Frontal cortex (tissue), 4 donors: ENCODE measurements around the gene SSTR3. TPM values are rescaled to one million over a fixed set of nuclear protein-coding genes. Genes with fewer than 3 reads are reported as not detected.

Source experiments
- DNase-seq, 2 donors: peaks; one replicate each; pipeline ENCODE4 v3.0.0; 2012; ENCODE audit warnings: low spot score in 2 of 2
- FAIRE-seq: peaks from 2 replicates; lab custom pipeline; 2012; peaks lifted over from hg19 to GRCh38; lab: Jason Lieb, UNC
- small RNA-seq: library from RNA; depleted of rRNA; stranded (forward); fragments of <200 nt; gene quantifications from one replicate; pipeline ENCODE3, GENCODE V24; 2014
- total RNA-seq: library from RNA; depleted of rRNA; stranded (reverse); fragments of >200 nt; gene quantifications from one replicate; pipeline ENCODE4 v1.2.3, GENCODE V29; 2014
- donor health status: control.
- donor health status: control.
- donor health status: control.

SSTR3 gene
- total RNA-seq, 1 donor from 2014 or later, result 0.41 TPM

DNA sequence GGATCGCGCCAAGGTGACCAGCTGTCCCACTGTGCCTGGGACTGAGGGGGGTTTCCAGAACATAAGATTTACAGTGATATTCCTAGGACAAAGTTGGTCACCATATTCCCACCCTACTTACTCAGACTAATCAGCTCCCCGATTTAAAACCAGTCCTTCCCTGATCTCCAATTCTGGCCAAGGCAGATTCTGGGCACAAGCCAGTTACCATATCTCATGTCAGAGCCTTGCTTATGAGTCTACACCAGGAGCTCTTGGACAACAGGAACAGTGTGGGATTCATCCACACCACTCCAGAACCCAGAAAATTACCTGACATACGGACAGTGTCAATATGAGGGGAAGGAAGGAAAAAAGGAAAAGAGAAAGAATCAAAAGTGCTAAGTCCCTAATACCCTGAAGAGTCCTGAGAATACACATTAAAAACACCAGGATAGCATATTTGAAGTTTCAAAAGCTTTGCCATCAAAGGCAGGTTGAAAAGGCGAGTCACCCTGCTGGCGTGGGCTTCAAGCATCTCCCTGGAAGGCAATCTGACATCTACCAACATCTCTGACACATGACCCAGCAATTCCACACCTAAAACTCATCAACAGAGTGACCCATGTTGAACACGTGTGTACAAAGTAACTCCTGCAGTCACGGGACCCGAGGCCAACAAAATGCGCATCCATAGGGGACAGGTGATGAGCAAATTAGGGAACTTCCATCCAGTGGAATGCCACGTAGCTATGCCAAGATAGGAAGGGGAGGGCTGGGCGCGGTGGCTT, 54.6 kb downstream of the SSTR3 start:
- no peak for DNase-seq

DNA sequence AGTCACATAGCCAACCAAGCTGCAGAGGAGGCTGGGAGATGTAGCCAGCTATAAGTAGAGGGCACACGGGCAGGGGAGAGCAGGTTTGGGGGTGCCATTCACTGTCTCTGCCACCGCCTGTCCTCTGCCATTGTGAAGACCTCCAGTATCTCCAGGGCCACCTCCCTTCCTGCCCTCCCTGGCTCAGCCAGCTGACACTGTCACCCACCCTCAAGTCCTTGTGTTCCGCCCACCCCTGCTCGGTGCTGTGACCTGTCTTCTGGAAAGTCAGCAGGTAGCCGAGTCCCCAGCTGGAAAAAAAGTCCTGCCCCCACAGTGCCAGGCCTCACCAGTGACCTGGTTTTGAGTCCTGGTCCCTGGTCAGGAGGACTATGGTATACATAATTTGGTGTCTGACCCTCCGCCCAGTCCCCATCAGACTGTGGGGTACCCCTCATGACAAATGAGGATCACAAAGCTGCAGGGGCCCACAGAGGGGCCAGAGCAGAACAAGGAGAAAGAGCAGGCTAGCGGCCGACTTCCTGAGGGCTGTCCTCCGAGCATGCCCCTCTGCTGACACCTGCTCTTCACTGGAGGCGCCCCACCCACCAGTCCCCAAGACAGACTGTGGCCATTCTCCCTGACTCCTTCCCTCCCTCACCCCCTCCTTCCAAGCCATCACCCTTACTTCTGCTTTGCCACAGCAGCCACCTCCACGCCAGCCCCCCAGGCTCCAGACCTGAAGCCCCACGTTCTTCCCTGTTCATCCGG, 55.4 kb downstream of the SSTR3 start:
- no peak for FAIRE-seq
- no peak for DNase-seq

More for the DNA sequence above, 54.6 kb downstream of the SSTR3 start:
- no peak for FAIRE-seq

DNA sequence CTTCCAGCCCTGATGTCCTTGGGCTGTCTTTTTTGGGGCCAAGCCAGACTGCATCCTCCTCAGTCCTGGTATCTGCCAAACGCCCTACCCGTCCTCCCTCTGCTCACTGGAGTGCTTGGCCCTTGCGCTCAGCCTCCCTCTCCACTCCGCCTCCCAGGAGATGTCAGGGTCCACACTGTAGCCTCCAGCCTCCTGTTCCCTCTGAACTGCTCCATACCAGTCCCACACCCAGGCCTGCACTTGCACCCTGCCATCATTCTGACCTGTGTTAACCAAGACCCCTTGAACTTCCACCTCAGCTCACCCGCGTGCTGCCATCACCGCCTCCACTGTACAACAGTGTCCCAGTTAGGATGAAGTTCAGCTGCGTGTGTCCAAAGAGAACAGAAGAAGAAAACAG, 56.3 kb downstream of the SSTR3 start:
- FAIRE-seq (no peak), DNase-seq (no peak)

DNA sequence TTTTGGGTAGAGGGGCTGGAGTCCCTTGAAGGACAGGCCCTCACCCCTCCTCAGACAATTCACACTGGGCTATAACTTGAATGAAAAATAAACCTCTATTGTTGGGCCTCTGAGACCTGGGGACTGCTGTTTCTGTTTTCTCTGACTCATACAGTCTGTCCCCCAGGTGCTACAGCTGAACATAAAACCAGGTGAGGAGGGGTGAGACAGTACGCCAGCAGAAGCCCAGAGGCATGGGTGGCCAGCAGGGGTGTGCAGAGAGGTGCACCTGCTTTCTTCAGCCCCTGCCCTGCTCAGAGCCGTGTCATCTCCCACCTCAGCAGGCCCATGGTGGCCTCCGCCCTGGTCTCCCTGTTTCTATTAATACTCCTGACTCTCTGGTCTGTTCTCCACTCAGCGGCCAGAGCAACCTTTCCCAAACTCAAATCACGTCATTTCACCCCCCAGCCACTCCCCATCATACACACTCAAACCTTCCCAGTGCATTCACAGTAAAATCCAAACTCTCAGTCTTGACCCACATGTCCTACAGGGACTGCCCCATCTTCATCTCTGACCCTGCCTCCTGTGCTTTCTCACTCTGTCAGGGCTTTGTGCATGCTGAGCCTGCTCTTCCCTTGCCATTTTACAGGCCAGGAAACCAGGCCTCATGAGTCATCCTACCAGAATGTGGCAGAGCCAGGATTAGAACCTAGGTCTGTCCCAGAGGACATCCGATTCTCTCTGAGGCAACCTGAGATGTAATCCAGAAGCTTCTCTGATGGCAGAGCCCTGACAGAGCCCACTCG, 57.2 kb downstream of the SSTR3 start:
- DNase-seq (no peak), FAIRE-seq (no peak)

Small RNAs within 50 kb of the gene (small RNA-seq; reads per million reads assigned to genes)
- not detected for gene Z82188.1

Other genes starting within 250 kb of the SSTR3 start
- gene TST, start 193.0 kb downstream of the SSTR3 start, total RNA-seq, result 4.9 TPM
- 22.0 TPM for gene MPST, start 192.7 kb downstream of the SSTR3 start, total RNA-seq
- gene KCTD17, start 160.7 kb downstream of the SSTR3 start, total RNA-seq, result 35.1 TPM
- gene TMPRSS6, start 102.8 kb downstream of the SSTR3 start, total RNA-seq, result not detected
- not detected for gene IL2RB, start 62.6 kb downstream of the SSTR3 start, total RNA-seq
- 3.7 TPM for gene C1QTNF6, start 24.2 kb downstream of the SSTR3 start, total RNA-seq
- under 0.01 TPM for gene RAC2, start 31.8 kb upstream of the SSTR3 start, total RNA-seq
- 2.9 TPM for gene CYTH4, start 70.0 kb upstream of the SSTR3 start, total RNA-seq
- gene ELFN2, start 215.0 kb upstream of the SSTR3 start, total RNA-seq, result 7.7 TPM